BJ (cell line): ENCODE data around the gene RTF2. TPM values are rescaled to one million over a fixed set of nuclear protein-coding genes. Genes with fewer than 3 reads are reported as not detected.

Source experiments
- CTCF ChIA-PET: fragments of 350-600 bp; formaldehyde crosslinking; extraction: SDS; loops from one replicate; lab custom pipeline; 2021; ENCODE audit warnings: antibody characterized with exemption, inconsistent platforms; lab: Yijun Ruan, JAX
- POLR2A ChIA-PET: fragments of 300-600 bp; sonication (Branson Sonifier 250); formaldehyde crosslinking; extraction: SDS; loops from one replicate; lab custom pipeline; 2021; ENCODE audit warnings: antibody characterized with exemption; lab: Charles Lee
- DNase-seq: peaks from one replicate; pipeline ENCODE4 v3.0.0-alpha.2; 2011; ENCODE audit warnings: low read depth
- H3K27me3 ChIP-seq: 2 replicates; pipeline ENCODE4 v1.6.0; 2011; ENCODE audit warnings: low read length; ENCODE audit not compliant: control insufficient read depth, insufficient read depth
- H3K36me3 ChIP-seq: 2 replicates; pipeline ENCODE4 v1.5.1; 2011; ENCODE audit warnings: low read length; ENCODE audit not compliant: control insufficient read depth, insufficient read depth
- H3K4me3 ChIP-seq: 2 replicates; pipeline ENCODE4 v1.5.1; 2011; ENCODE audit warnings: low read depth, mild to moderate bottlenecking, control low read depth, low read length
- CTCF ChIP-seq: IDR thresholded peaks from 2 replicates; pipeline ENCODE4 v1.5.1; 2011; ENCODE audit warnings: low read depth, mild to moderate bottlenecking, control low read depth, inconsistent platforms, low read length, moderate library complexity; ENCODE audit not compliant: insufficient read depth
- polyA plus RNA-seq: library from polyadenylated mRNA; depleted of rRNA; stranded (reverse); fragments of >200 nt; gene quantifications from 2 replicates; pipeline ENCODE4 v1.2.3, GENCODE V29; 2011

RTF2 gene
- polyA plus RNA-seq, 1 experiment = 145 TPM

- no peak overlapping the region for H3K4me3 ChIP-seq
- POLR2A ChIA-PET = interaction anchor here (1.0 kb wide), 1 partner anchor 10 kb away, joined by 4 read pairs; no protein-coding TSS in a partner anchor
- H3K36me3 ChIP-seq = no peaks in the 10 kb centered on the region
- H3K27me3 ChIP-seq = no peaks in the 10 kb centered on the region
- CTCF ChIA-PET = no interaction called here
- DNase-seq = no peak
- no peak for TF ChIP-seq CTCF
These were observed 38.5 kb upstream of the RTF2 start for GRCh38 chr20:56429941-56430340.

GRCh38 chr20:56430461-56430860 lies 38.0 kb upstream of the RTF2 start:
- CTCF ChIA-PET = no interaction called here
- Histone ChIP-seq H3K4me3 (no peak overlapping the region), H3K36me3 (no peaks in the 10 kb centered on the region), H3K27me3 (no peaks in the 10 kb centered on the region)
- POLR2A ChIA-PET = interaction anchor here (1.0 kb wide), 1 partner anchor 9 kb away, joined by 4 read pairs; no protein-coding TSS in a partner anchor
- DNase-seq = no peak
- no peak for TF ChIP-seq CTCF

GRCh38 chr20:56430957-56431356 lies 37.5 kb upstream of the RTF2 start:
- TF ChIP-seq CTCF = no peak
- POLR2A ChIA-PET = no interaction called here
- no peaks in the 10 kb centered on the region for H3K27me3 ChIP-seq
- CTCF ChIA-PET = no interaction called here
- no peaks in the 10 kb centered on the region for H3K36me3 ChIP-seq
- no peak overlapping the region for H3K4me3 ChIP-seq
- no peak for DNase-seq

- CTCF ChIA-PET = no interaction called here
- TF ChIP-seq CTCF = no peak
These were observed 37.0 kb upstream of the RTF2 start for GRCh38 chr20:56431471-56431870.

GRCh38 chr20:56433221-56433879 lies 35.1 kb upstream of the RTF2 start:
- no peak overlapping the region for H3K4me3 ChIP-seq
- H3K36me3 ChIP-seq = no peaks in the 10 kb centered on the region
- H3K27me3 ChIP-seq = no peaks in the 10 kb centered on the region
- TF ChIP-seq CTCF = no peak
- no peak for DNase-seq
- ChIA-PET CTCF (interaction anchor here (0.8 to 1.3 kb wide), 3 partner anchors 11 to 41 kb away, joined by 3 read pairs; partner anchors contain the start of gene AURKA), POLR2A (interaction anchor here (0.5 to 0.7 kb wide), 2 partner anchors 18 to 21 kb away, joined by 3 to 8 read pairs; no protein-coding TSS in a partner anchor)

More at GRCh38 chr20:56431471-56431870, 37.0 kb upstream of the RTF2 start:
- Histone ChIP-seq H3K4me3 (no peak overlapping the region), H3K36me3 (no peaks in the 10 kb centered on the region), H3K27me3 (no peaks in the 10 kb centered on the region)
- no peak for DNase-seq
- POLR2A ChIA-PET = no interaction called here
